Activated T-helper 1 cell treated with anti-CD3 and anti-CD28 coated beads, Interleukin-2, amount 50 U/mL, for 16 hours (primary cell): Measurements from ENCODE around the gene IGFL4.

ENCODE experiments used
- DNase-seq, 2 donors: peaks; one replicate each; pipeline ENCODE4 v3.0.0-alpha.2; 2020; ENCODE audit warnings: low read depth in 1 of 2, low spot score in 1 of 2

Gene IGFL4

DNA sequence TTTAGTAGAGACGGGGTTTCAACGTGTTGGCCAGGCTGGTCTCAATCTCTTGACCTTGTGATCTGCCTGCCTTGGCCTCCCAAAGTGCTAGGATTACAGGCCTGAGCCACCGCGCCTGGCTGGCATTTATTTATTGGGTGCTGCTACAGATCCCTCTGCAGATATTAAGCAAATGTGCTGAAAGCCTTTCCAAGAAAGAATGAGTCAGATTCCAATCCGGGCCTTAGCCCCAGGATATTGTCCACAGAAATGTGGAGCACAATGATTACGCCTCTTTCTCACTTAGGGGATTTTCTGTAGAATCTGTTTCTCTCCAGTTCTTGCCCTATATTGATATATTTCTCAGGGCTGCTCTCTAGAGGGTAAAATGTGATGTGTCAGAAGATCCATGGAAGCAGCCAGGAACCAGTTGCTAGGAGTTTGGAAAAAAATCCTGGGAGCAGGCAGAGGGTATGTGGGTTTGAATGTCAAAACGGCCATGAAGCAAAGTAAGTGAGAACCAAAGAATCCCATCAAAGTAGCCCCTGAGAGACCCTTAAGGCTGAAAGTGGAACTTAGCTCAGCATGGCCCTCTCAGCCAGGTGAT, 24.8 kb upstream of the IGFL4 start:
- DNase-seq: no peak

DNA sequence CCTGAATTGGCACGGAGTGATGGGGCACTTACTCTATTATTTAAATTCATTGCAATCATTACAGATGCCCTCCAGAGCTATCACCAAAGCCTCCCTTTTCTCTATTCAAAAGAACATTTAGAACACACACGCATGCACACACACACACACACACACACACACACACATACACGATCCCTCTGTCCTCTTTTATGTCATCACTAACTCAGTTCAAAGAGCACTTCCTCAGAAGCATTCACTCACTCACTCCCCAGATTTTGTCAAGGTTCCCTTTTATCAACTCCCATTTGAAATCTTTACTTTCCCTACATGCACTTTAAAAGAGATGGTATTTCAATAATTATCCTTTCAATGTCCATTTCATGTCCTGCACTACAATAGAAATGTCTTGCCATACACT, 22.4 kb upstream of the IGFL4 start:
- no peak for DNase-seq

- DNase-seq: no peak
Measured at GRCh38 chr19:46060012-46060411, 19.2 kb upstream of the IGFL4 start.

DNA sequence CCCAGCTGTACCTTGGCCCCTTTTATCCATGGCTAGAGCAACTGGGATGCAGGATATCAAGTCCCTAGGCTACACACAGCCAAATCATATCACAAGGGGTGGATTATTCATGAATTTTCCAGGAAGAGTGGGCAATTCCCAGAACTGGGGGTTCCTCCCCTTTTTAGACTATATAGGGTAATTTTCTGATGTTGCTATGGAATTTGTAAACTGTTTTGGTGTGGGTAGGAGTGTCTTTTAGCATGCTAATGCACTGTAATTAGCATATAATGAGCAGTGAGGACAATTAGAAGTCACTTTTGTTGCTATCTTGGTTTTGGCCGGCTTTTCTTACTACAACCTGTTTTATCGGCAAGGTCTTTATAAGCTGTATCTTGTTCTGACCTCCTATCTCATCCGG, 18.0 kb upstream of the IGFL4 start:
- DNase-seq: no peak

GRCh38 chr19:46056536-46056935, 15.7 kb upstream of the IGFL4 start:
- no peak for DNase-seq

DNA sequence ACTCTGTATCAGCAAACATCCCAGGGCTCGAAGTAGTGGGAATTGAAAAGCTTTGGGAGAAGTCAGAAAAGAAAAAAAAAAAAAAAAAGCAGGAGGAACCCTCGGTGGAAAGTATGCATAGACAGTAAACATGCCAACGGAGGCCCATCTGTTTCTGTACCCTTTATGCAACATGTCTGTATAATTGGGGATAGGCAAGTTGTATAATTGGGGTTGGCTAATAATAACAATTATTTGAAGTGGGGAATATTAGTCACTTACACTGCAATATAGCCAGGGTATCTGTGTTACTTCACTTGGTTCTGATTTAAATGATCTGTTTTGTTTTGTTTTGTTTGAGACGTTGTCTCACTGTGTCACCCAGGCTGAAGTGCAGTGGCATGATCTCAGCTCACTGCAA, 12.1 kb upstream of the IGFL4 start:
- DNase-seq: no peak

DNA sequence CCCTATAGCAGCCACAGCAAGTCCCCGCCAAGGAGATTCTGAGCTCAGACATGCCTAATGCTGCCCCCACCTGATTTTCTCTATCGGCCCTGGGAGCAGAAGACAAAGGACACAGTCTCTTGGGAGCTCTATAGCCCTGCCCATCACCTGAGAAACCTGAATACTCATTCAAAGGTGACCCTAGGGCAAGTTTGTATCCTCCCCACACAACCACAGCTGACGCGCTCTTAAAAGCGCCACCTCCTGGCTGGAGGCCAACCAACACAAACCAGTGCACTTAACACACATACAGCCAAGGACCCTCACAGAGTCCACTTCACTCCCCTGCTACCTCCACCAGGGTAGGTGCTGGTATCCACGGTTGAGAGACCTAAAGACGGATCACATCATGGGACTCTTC, 8.8 kb upstream of the IGFL4 start:
- DNase-seq: no peak

DNA sequence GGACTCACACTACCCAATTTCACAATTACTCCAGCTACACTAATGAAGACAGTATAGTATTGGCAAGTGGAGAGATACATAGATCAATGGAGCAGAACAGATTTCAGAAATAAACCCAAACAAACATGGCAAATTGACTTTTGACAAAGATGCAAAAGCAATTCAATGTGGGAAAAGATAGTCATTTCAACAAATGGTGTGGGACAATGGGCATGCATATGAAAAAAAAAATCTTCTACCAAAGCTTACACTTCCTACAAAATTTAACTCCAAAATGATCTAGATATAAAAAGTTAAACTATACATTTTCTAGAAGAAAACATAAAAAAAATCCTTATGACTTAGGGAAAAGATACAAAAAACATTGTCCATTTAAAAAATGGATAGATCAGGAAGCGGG, 2.7 kb upstream of the IGFL4 start:
- DNase-seq: no peak

DNA sequence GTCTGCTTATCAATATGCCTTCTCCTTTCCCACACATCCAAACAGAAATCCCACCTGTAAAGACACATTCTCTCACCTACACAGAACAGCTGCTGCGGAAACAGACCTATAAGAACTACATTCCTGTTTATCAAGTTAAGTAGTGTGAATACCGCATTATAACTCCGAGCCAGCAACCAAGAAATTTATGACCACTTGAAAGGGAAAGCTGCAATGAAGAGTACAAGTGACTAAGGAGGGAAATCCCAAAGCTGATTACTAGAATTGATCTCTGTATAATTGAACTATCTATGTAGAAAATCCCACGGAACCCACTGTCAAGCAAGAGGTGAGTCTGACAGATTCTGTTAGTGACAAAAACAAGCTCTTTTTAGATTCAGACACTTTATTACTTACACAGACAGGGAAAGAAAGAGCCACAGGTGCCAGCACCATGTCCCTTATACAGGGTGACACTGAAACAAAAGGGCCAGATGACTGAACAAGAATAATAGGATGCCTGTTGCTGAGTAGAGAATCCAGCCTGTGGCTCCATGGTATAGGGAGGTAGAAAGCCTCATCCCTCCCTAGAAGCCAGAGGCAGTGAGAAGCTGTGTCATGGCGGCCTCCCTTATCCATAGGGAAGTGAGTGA, 1.6 kb upstream of the IGFL4 start:
- no peak for DNase-seq

DNA sequence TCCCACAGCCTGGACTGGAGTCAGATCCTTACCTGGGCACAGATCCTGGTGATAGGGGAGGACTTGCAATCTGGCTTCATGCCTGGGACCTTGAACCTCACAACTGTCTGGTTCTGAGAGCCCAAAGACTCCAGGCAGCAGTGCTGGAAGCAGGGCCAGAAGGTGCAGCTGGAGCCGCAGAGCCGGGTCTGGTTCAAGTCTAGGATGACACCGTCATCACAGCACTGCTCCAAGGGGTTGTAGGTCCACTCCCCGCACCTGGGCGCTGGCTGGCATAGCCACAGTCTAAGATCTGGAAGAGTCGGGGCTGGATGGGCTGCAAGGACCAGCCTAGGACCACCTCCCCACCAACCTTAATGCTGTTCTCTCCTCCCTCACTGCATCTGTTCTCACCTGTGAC, 677 bp downstream of the IGFL4 start:
- no peak for DNase-seq

GRCh38 chr19:46036744-46037128, 4.1 kb downstream of the IGFL4 start:
- DNase-seq: no peak

DNA sequence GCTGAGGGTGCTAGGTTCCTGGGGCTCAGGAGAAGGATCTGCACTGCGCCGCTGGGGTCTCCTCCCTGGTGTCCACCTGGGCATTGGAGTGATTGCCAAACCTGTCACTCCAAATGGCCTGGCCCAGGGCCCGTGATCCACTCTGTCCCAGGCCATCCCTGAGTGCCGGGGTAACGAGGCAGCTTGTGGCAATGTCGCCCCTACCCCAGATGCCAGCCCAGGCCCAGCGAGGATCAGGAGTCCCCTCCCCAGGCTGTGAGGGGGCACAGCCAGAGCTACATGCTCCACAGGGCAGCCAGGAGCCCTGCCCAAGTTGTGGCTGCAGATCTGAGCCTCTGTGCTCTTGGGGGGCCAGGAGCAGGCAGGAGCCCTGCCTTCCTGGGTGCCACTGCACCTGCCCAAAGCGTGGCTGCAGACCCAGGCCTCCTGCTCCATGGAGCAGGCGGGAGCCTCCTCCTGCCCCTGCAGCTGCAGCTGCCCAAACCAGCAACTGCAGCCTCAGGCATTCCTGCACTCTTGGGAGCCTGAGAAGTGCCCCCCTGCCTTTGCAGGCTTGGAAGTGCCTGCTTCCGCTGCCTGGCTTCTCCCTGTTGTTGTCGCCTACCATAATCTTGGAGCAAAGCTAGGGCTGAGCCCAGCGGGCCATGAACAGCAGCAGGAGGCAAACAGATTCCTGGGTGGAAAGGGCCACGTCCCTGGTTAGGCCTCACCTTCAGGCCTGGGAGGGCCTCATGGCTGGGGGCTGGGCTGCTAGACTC, 4.6 kb downstream of the IGFL4 start:
- no peak for DNase-seq

DNA sequence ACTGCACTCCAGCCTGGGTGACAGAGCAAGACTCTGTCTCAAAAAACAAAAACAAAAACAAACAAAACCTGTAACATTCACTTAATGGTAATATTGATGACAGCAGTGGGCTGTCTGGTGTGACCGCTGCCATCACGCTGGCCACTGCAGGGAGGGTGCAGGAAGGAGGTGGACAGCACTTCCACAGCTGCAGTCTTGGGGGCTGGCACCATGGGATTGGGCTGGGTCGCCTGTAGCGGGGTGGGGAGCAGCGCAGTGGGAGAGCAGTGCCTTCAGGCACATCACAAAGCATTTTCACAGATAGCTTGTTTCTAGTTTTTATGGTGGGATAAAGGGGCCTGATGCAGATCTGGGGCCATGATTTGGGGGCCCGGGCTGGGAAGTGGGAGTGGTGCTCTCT, 5.3 kb downstream of the IGFL4 start:
- no peak for DNase-seq

DNA sequence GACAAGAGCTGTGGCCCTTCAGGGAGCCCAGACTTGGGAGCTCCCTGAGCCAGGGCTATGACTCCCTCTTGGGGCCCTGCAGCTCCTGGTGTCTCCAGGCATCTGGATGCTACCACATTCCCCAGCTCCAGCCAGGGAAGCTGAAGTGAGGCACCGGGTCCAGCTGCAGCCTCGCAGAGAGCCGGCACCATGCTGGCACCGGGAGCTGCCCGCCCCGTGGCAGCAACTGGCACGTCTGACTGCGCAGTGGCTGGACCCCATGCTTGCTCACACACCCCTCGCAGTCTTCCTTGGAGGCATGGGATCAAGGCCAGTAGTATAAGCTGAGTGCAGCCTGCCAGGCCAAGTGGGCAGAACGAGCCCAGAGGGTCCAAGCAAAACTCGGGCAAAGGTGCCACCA, 7.4 kb downstream of the IGFL4 start:
- no peak for DNase-seq

GRCh38 chr19:46032597-46033025, 8.2 kb downstream of the IGFL4 start:
- DNase-seq: no peak

DNA sequence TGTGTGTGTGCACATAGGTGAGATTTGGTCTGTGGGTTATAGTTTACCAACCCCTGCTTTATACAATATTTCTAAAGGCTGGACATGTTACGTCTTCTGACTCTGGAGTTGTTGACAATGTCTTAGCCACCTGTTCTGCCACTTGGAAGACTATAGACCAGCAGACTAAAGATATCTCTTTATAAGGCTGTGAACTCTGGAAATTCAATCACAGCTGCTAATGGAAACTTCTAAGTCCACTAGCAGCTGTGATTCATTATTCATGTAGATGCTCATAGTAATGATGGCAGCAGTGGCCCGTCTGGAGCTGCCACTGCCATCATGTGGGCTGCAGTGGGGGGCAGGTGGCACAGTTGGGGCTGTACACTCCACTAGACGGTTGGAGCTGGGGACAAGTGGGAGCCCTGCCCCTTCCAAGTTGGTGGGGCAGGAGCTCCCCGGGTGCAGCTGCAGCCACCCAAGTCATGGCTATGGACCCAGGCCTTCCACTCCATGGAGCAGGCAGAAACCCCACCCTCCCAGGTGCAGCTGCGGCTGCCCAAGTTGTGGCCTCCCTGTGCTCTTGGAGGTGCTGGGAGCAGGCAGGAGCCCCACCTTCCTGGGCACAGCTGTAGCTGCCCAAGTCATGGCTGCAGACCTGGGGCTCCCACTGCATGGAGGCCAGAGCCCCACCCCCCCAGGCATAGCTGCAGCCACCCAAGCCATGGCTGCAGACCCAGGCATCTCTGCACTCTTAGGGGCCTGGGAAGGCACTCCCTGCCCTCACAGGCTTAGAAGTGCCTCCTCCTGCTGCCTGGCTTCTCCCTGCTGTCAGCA, 8.8 kb downstream of the IGFL4 start:
- DNase-seq: no peak

DNA sequence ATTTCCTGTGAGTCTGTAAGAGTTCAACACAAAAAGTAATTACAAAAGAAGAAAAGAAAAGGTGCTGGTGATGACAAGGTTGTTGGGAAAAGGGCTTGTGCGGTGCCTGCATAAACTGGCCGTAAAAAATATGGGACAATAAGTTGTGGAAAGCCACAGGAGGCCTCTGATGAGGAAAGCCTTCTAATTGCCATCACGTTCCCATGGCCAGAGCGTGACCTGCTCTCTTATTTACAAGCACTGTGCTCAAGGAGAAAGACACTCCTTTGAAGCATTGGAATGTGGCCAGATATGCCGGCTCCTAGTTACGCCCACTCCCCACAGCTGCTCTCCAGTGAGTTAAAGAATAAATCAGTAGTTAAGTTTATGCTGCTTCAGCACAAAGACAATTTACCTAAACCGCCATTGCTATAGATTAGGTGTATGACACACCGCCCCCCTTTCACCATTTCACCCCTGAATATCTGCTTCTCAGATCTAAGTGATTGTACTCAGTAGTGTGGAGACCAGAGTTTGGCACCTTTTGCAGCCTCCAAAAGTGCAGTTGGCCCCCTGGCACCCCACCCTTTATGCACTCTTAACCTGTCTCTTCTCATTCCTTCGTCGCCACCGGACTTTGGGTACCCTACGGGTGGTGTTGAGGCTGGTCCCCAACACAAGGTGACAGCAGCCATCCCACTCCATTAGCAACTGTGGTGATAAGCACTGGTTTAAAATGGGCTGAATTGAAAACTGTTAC, 9.8 kb downstream of the IGFL4 start:
- DNase-seq: no peak

- DNase-seq: no peak
Measured at GRCh38 chr19:46025835-46026234, 15.0 kb downstream of the IGFL4 start.

DNA sequence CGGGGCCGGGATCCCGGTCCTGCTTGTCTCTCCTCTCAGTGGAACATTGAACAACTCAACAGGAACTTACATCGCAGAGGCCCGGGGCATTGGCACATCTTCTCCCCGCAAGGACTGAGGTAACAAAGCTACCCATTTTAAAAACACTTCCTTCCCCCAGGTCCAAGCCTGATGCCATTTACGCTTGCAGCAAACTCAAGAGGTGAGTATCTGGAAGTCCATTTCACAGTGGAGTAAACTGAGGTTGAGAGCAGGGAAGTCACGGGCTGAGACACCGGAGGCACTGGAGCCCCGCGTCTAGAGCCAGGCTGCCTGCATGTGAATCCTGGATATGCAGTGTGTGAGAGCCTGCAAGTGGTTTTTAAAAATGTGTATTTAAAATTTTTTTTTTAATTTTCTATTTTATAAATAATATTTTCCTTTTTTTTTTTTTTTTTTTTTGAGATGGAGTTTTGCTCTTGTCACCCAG, 17.5 kb downstream of the IGFL4 start:
- DNase-seq: no peak

DNA sequence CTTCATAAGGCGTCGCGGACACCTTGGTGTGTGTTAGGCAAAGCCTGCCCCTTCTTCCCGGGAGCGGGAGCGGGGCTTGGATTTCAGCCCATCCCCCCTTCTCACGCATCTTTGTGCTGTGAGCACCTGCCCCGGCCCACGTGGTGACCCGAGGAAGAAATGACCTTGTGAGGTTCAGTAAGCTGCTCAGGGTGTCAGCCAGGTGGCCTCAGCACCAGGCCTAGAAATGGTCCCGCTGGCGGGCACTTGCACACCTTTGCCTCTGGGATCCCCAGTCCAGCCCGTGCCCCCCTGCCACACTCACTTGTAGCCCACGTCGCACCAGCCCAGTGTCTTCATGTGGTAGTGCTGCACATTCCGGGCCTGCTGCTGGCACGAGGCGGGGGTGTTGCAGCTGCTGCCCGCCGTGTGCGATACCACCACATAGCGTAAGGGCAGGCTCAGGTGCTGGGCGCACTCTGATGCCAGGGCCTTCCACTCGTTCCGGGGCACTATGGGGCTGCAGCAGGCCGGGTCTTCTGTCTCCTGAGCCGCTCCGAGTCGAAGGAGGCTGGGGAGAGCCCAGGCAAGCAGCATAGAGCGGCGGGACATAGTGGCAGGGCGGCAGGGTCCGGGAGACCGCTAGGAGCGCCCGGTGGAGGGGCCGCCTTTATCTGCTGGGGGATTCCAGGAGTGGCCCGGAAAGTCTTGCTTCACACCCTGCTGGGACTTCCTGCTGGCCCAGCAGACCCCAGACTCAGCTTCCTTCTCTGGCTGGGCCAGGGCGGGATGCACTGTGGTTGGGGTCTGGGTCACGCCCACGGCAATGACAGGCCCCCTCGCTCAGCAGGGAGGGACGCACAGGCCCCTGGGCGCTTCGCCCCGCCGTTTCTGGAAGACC, 18.1 kb downstream of the IGFL4 start, which contains the start of gene PGLYRP1:
Gene PGLYRP1, minus strand, starts transcription at position 623 of the 880 bp plus-strand sequence. Its CDS starts 32 bp downstream, at position 591.
- no peak for DNase-seq
